OCI-LY1 (cell line): ENCODE data around the gene GALNTL6.

Source experiments
- H2AFZ ChIP-seq: fragments of 200-600 bp; sonication (generic), shearing (Covaris generic); 2 replicates; pipeline ENCODE4 v1.6.0; 2014; ENCODE audit warnings: antibody characterized with exemption, mild to moderate bottlenecking, low read length
- H3F3A ChIP-seq: fragments of 200-600 bp; sonication (generic), shearing (Covaris generic); 2 replicates; pipeline ENCODE4 v1.6.0; 2014; ENCODE audit warnings: mild to moderate bottlenecking, antibody characterized with exemption, low read length, moderate library complexity; ENCODE audit not compliant: insufficient read depth
- H3K27ac ChIP-seq: fragments of 200-600 bp; sonication (generic); 2 replicates; pipeline ENCODE4 v1.5.1; 2014; ENCODE audit warnings: low read length, mixed run types, mild to moderate bottlenecking, low read depth; ENCODE audit not compliant: poor library complexity, severe bottlenecking
- H3K27me3 ChIP-seq: fragments of 200-600 bp; sonication (generic); 2 replicates; pipeline ENCODE4 v1.6.0; 2014; ENCODE audit warnings: antibody characterized with exemption, mild to moderate bottlenecking, low read length, moderate library complexity; ENCODE audit not compliant: insufficient read depth
- H3K36me3 ChIP-seq: fragments of 200-600 bp; sonication (generic); 2 replicates; pipeline ENCODE4 v1.6.1; 2014; ENCODE audit warnings: mild to moderate bottlenecking, antibody characterized with exemption, low read length, moderate library complexity, mixed read lengths; ENCODE audit not compliant: insufficient read depth
- H3K4me1 ChIP-seq: fragments of 200-600 bp; sonication (generic); 2 replicates; pipeline ENCODE4 v1.5.1; 2014; ENCODE audit warnings: mild to moderate bottlenecking, low read length, moderate library complexity; ENCODE audit not compliant: insufficient read depth, severe bottlenecking
- H3K4me2 ChIP-seq: fragments of 200-600 bp; sonication (generic), shearing (Covaris generic); 2 replicates; pipeline ENCODE4 v1.6.1; 2014; ENCODE audit warnings: low read length
- H3K4me3 ChIP-seq: fragments of 200-600 bp; sonication (generic); 2 replicates; pipeline ENCODE4 v1.5.1; 2014; ENCODE audit warnings: low read length, low read depth, mild to moderate bottlenecking, mixed read lengths; ENCODE audit not compliant: poor library complexity, severe bottlenecking
- H3K79me2 ChIP-seq: fragments of 200-600 bp; shearing (Covaris generic); 2 replicates; pipeline ENCODE4 v1.6.1; 2016; ENCODE audit warnings: mixed run types, low read length, mixed read lengths; ENCODE audit not compliant: insufficient read depth
- H3K9ac ChIP-seq: fragments of 200-600 bp; sonication (generic), shearing (Covaris generic); 2 replicates; pipeline ENCODE4 v1.6.1; 2014; ENCODE audit warnings: mild to moderate bottlenecking, low read length, mixed read lengths
- H3K9me2 ChIP-seq: fragments of 200-600 bp; sonication (generic), shearing (Covaris generic); 2 replicates; pipeline ENCODE4 v1.6.1; 2014; ENCODE audit warnings: low read depth, mild to moderate bottlenecking, low read length, mixed read lengths
- H3K9me3 ChIP-seq: fragments of 200-600 bp; shearing (Covaris generic); 2 replicates; pipeline ENCODE4 v1.6.1; 2014; ENCODE audit warnings: low read length, mixed read lengths
- H4K20me1 ChIP-seq: fragments of 200-600 bp; sonication (generic), shearing (Covaris generic); 2 replicates; pipeline ENCODE4 v1.6.0; 2016; ENCODE audit warnings: mild to moderate bottlenecking, low read length; ENCODE audit not compliant: insufficient read depth
- CTCF ChIP-seq: fragments of 200-600 bp; sonication (generic), shearing (Covaris generic); IDR thresholded peaks from 2 replicates; pipeline ENCODE4 v1.5.1; 2017; ENCODE audit warnings: mild to moderate bottlenecking, antibody characterized with exemption, low read length, moderate library complexity, mixed read lengths
- EZH2 ChIP-seq: fragments of 200-600 bp; sonication (generic), shearing (Covaris generic); IDR thresholded peaks from 2 replicates; pipeline ENCODE4 v1.8.0; 2017; ENCODE audit warnings: borderline replicate concordance, mixed run types, mild to moderate bottlenecking, antibody characterized with exemption, low read length, moderate library complexity, mixed read lengths

GALNTL6 gene

GRCh38 chr4:173074501-173074946 is 1261.3 kb downstream of the GALNTL6 start:
- no peaks in the 10 kb centered on the region for H3F3A ChIP-seq
- no peaks in the 10 kb centered on the region for H3K79me2 ChIP-seq
- TF ChIP-seq CTCF (no peak), EZH2 (no peak)
- no peak overlapping the region for H2AFZ ChIP-seq
- H3K4me3 ChIP-seq: no peak overlapping the region
- H3K27me3 ChIP-seq: no peaks in the 10 kb centered on the region; the same call in 1 of the 2 replicates
- no peaks in the 10 kb centered on the region for H3K9me2 ChIP-seq
- no peaks in the 10 kb centered on the region for H3K4me1 ChIP-seq
- H4K20me1 ChIP-seq: no peaks in the 10 kb centered on the region
- H3K4me2 ChIP-seq: no peak overlapping the region
- H3K27ac ChIP-seq: no peak overlapping the region
- H3K36me3 ChIP-seq: no peaks in the 10 kb centered on the region
- no peak overlapping the region for H3K9ac ChIP-seq
- H3K9me3 ChIP-seq: peaks cover 2% of the 10 kb centered on the region; the same call in 1 of the 2 replicates

- no peak overlapping the region for H3K4me3 ChIP-seq
- no peaks in the 10 kb centered on the region for H3K4me1 ChIP-seq
- no peaks in the 10 kb centered on the region for H3K9me3 ChIP-seq
- H3K9me2 ChIP-seq: no peaks in the 10 kb centered on the region
- no peaks in the 10 kb centered on the region for H3F3A ChIP-seq
- no peaks in the 10 kb centered on the region for H3K79me2 ChIP-seq
- no peaks in the 10 kb centered on the region; the same call in 1 of the 2 replicates for H3K27me3 ChIP-seq
- H2AFZ ChIP-seq: no peak overlapping the region
- no peak overlapping the region for H3K9ac ChIP-seq
- no peak overlapping the region for H3K4me2 ChIP-seq
- H4K20me1 ChIP-seq: no peaks in the 10 kb centered on the region
- TF ChIP-seq EZH2 (no peak), CTCF (no peak)
- no peak overlapping the region for H3K27ac ChIP-seq
- H3K36me3 ChIP-seq: no peaks in the 10 kb centered on the region
Measured at GRCh38 chr4:173076903-173077634, 1263.9 kb downstream of the GALNTL6 start.

DNA sequence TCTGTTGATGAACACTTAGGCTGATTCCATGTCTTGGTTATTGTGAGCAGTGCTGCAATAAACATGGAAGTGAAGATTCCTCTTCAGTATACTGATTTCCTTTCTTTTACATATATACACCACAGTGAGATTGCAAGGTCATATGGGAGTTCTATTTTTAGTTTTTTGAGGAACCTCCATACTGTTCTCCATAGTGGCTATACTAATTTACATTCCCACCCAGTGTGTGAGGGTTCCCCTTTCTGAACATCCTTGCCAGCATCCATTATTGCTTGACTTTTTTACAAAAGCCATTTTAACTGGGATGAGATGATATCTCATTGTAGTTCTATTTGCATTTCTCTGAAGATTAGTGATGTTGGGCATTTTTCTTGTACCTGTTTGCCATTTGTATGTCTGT is 1274.9 kb downstream of the GALNTL6 start:
- Histone ChIP-seq H3K9me3 (no peaks in the 10 kb centered on the region), H3K79me2 (no peaks in the 10 kb centered on the region), H3K4me3 (no peak overlapping the region), H2AFZ (no peak overlapping the region), H3K36me3 (no peaks in the 10 kb centered on the region), H3F3A (no peaks in the 10 kb centered on the region), H3K27me3 (no peaks in the 10 kb centered on the region; the same call in 1 of the 2 replicates), H3K9me2 (no peaks in the 10 kb centered on the region), H3K27ac (no peak overlapping the region), H3K4me2 (no peak overlapping the region), H3K9ac (no peak overlapping the region), H3K4me1 (peaks cover 15% of the 10 kb centered on the region), H4K20me1 (no peaks in the 10 kb centered on the region)
- no peak for TF ChIP-seq EZH2
- no peak for TF ChIP-seq CTCF
